ENCODE data around the gene PCDHGC4.

PCDHGC4 gene

GRCh38 chr5:141506381-141507155 is 21.7 kb downstream of the PCDHGC4 start:
- no peak overlapping the region for H3K4me3 ChIP-seq (ENCODE audit: low read depth, low read length)
- DNase-seq (ENCODE audit: low read depth, low spot score) = no peak
- in situ Hi-C loops (cut with HindIII; ENCODE audit: low sequenced_read_pairs) = no loop called here
- no peak for TF ChIP-seq CTCF (IDR thresholded peaks at IDR 0.05; ENCODE audit: low read depth, low read length)

GRCh38 chr5:141507387-141508091 is 22.7 kb downstream of the PCDHGC4 start:
- in situ Hi-C loops (cut with HindIII; ENCODE audit: low sequenced_read_pairs) = no loop called here

GRCh38 chr5:141508440-141508797 is 23.6 kb downstream of the PCDHGC4 start:
- in situ Hi-C loops (cut with HindIII; ENCODE audit: low sequenced_read_pairs) = no loop called here
- no peak for TF ChIP-seq CTCF (IDR thresholded peaks at IDR 0.05; ENCODE audit: low read depth, low read length)
- peak overlapping the region; percentile 4 for H3K4me3 ChIP-seq (ENCODE audit: low read depth, low read length)
- no peak for DNase-seq (ENCODE audit: low read depth, low spot score)

More at GRCh38 chr5:141507387-141508091, 22.7 kb downstream of the PCDHGC4 start:
- no peak overlapping the region for H3K4me3 ChIP-seq (ENCODE audit: low read depth, low read length)
- no peak for TF ChIP-seq CTCF (IDR thresholded peaks at IDR 0.05; ENCODE audit: low read depth, low read length)
- DNase-seq (ENCODE audit: low read depth, low spot score) = peak; percentile 89

- in situ Hi-C loops (cut with HindIII; ENCODE audit: low sequenced_read_pairs) = no loop called here
- peak; percentile 96 for DNase-seq (ENCODE audit: low read depth, low spot score)
- TF ChIP-seq CTCF (IDR thresholded peaks at IDR 0.05; ENCODE audit: low read depth, low read length) = no peak
- peak overlapping the region; percentile 4 for H3K4me3 ChIP-seq (ENCODE audit: low read depth, low read length)
These were observed 24.2 kb downstream of the PCDHGC4 start for GRCh38 chr5:141508798-141509611.

GRCh38 chr5:141510160-141510559 is 25.3 kb downstream of the PCDHGC4 start:
- in situ Hi-C loops (cut with HindIII; ENCODE audit: low sequenced_read_pairs) = no loop called here
- H3K4me3 ChIP-seq (ENCODE audit: low read depth, low read length) = no peak overlapping the region
- no peak for TF ChIP-seq CTCF (IDR thresholded peaks at IDR 0.05; ENCODE audit: low read depth, low read length)
- DNase-seq (ENCODE audit: low read depth, low spot score) = no peak

GRCh38 chr5:141510850-141511601 is 26.2 kb downstream of the PCDHGC4 start:
- in situ Hi-C loops (cut with HindIII; ENCODE audit: low sequenced_read_pairs) = no loop called here
- no peak overlapping the region for H3K4me3 ChIP-seq (ENCODE audit: low read depth, low read length)
- DNase-seq (ENCODE audit: low read depth, low spot score) = no peak
- no peak for TF ChIP-seq CTCF (IDR thresholded peaks at IDR 0.05; ENCODE audit: low read depth, low read length)

Measured in astrocyte of the spinal cord (primary cell).